Endothelial cell of umbilical vein (primary cell): ENCODE data around the gene SH3RF3. TPM values are rescaled to one million over a fixed set of nuclear protein-coding genes. Genes with fewer than 3 reads are reported as not detected.

ENCODE experiments used
- BruUV-seq: library from RNA; stranded (reverse); fragments of 400-500 nt; replicated peaks from 2 replicates; lab custom pipeline; 2021; lab: Mats Ljungman, UMichigan
- CTCF ChIA-PET: fragments of 300-600, 350-600 bp; sonication (Branson Sonifier 250); formaldehyde crosslinking; loops from one replicate; lab custom pipeline; 2021; ENCODE audit warnings: antibody characterized with exemption, inconsistent platforms; lab: Charles Lee
- POLR2A ChIA-PET: fragments of 300-600, 350-600 bp; sonication (Branson Sonifier 250); formaldehyde crosslinking; loops from one replicate; lab custom pipeline; 2021; ENCODE audit warnings: antibody characterized with exemption, inconsistent platforms; lab: Charles Lee
- DNase-seq: peaks from one replicate; pipeline ENCODE4 v3.0.0-alpha.2; 2011; ENCODE audit warnings: low read depth, low spot score
- FAIRE-seq: peaks from 2 replicates; lab custom pipeline; 2011; peaks lifted over from hg19 to GRCh38; lab: Jason Lieb, UNC
- H2AFZ ChIP-seq: 2 replicates; pipeline ENCODE4 v1.6.0; 2012; ENCODE audit warnings: low read depth, low read length, control low read depth, inconsistent platforms
- H3K27ac ChIP-seq: 2 replicates; pipeline ENCODE4 v1.5.1; 2011; ENCODE audit warnings: low read depth, mild to moderate bottlenecking, control low read depth, low read length, moderate library complexity; ENCODE audit not compliant: insufficient read depth
- H3K27me3 ChIP-seq, 2 experiments: 2 replicates each; pipeline versions ENCODE4 v1.6.0 to v1.6.1; 2011; ENCODE audit warnings: low read length in 2 of 2, mixed read lengths in 1 of 2; ENCODE audit not compliant: control insufficient read depth in 2 of 2, insufficient read depth in 2 of 2
- H3K36me3 ChIP-seq, 2 experiments: 2 replicates in 1 of 2; 3 replicates in 1 of 2; pipeline ENCODE4 v1.5.1; 2011; ENCODE audit warnings: low read length in 2 of 2, mild to moderate bottlenecking in 1 of 2, moderate library complexity in 1 of 2; ENCODE audit not compliant: control insufficient read depth in 2 of 2, insufficient read depth in 2 of 2; ENCODE audit errors: extremely low read depth in 1 of 2
- H3K4me1 ChIP-seq: 3 replicates; pipeline ENCODE4 v1.5.1; 2011; ENCODE audit warnings: mild to moderate bottlenecking, low read length; ENCODE audit not compliant: control insufficient read depth, insufficient read depth; ENCODE audit errors: extremely low read depth
- H3K4me2 ChIP-seq: 2 replicates; pipeline ENCODE4 v1.6.1; 2011; ENCODE audit warnings: low read length, control low read depth, mixed read lengths; ENCODE audit not compliant: insufficient read depth
- H3K4me3 ChIP-seq, 3 experiments: fragments of 200-600 bp in 1 of 3; sonication (generic), shearing (Covaris generic) in 1 of 3; replicated peaks in 1 of 3; 2 replicates each; pipeline ENCODE4 v1.5.1; 2011 to 2016; ENCODE audit warnings: control low read depth in 3 of 3, low read length in 3 of 3, mild to moderate bottlenecking in 2 of 3, inconsistent platforms in 1 of 3, low read depth in 1 of 3, moderate library complexity in 1 of 3; ENCODE audit not compliant: insufficient read depth in 1 of 3
- H3K79me2 ChIP-seq: 2 replicates; pipeline ENCODE4 v1.6.0; 2012; ENCODE audit warnings: low read length, inconsistent platforms; ENCODE audit not compliant: control insufficient read depth, insufficient read depth
- H3K9ac ChIP-seq: replicated peaks from 2 replicates; pipeline ENCODE3; 2011; ENCODE audit warnings: low read length, control low read depth; ENCODE audit not compliant: insufficient read depth; ENCODE audit errors: extremely low read depth
- H3K9me1 ChIP-seq: replicated peaks from 3 replicates; pipeline ENCODE4 v1.6.0; 2011; ENCODE audit warnings: mild to moderate bottlenecking, low read length; ENCODE audit not compliant: control insufficient read depth, insufficient read depth; ENCODE audit errors: extremely low read depth
- H3K9me3 ChIP-seq: replicated peaks from 2 replicates; pipeline ENCODE4 v1.5.1; 2012; ENCODE audit warnings: low read length, inconsistent platforms; ENCODE audit not compliant: control insufficient read depth, insufficient read depth
- H4K20me1 ChIP-seq: replicated peaks from 2 replicates; pipeline ENCODE3; 2011; ENCODE audit warnings: mild to moderate bottlenecking, low read length; ENCODE audit not compliant: control insufficient read depth, insufficient read depth; ENCODE audit errors: extremely low read depth
- CTCF ChIP-seq, 2 donors: IDR thresholded peaks; 1 replicate in 1 of 2; 2 replicates in 1 of 2; pipeline ENCODE4 v1.5.1; 2011; ENCODE audit warnings: low read length in 2 of 2, mild to moderate bottlenecking in 2 of 2, moderate library complexity in 2 of 2, control low read depth in 1 of 2, inconsistent platforms in 1 of 2, low read depth in 1 of 2; ENCODE audit not compliant: insufficient read depth in 1 of 2; ENCODE audit errors: extremely low read depth in 1 of 2
- EZH2 ChIP-seq: IDR thresholded peaks from 2 replicates; pipeline ENCODE4 v1.6.1; 2012; ENCODE audit warnings: borderline replicate concordance, low read depth, mild to moderate bottlenecking, moderate library complexity, low read length, inconsistent platforms; ENCODE audit not compliant: severe bottlenecking
- FOS ChIP-seq: IDR thresholded peaks from 2 replicates; pipeline ENCODE4 v1.6.1; 2011; ENCODE audit warnings: mild to moderate bottlenecking, low read length, moderate library complexity, borderline replicate concordance; ENCODE audit not compliant: insufficient read depth
- GATA2 ChIP-seq: IDR thresholded peaks from 2 replicates; pipeline ENCODE4 v1.7.0; 2011; ENCODE audit warnings: low read depth, mild to moderate bottlenecking, moderate library complexity, mixed read lengths, low read length; ENCODE audit not compliant: insufficient read length, insufficient read depth
- JUN ChIP-seq: IDR thresholded peaks from 2 replicates; pipeline ENCODE4 v1.6.1; 2011; ENCODE audit warnings: borderline replicate concordance, low read depth; ENCODE audit not compliant: insufficient read length, insufficient read depth
- MYC ChIP-seq: IDR thresholded peaks from one replicate; pipeline ENCODE4 v1.6.1; 2011; ENCODE audit warnings: mild to moderate bottlenecking, low read depth, low read length
- POLR2A ChIP-seq: IDR thresholded peaks from 2 replicates; pipeline ENCODE4 v1.6.1; 2012; ENCODE audit warnings: low read depth, mild to moderate bottlenecking, control low read depth, low read length
- POLR2AphosphoS5 ChIP-seq: IDR thresholded peaks from 2 replicates; pipeline ENCODE4 v1.6.1; 2012; ENCODE audit warnings: low read depth, mild to moderate bottlenecking, control low read depth, low read length, moderate library complexity; ENCODE audit not compliant: insufficient read depth
- dilution Hi-C: fragments of 300-500 bp; cut with MboI; formaldehyde crosslinking; loops from one replicate; pipeline ENCODE4 v1.15.0; 2019; ENCODE audit warnings: low sequenced_read_pairs; ENCODE audit not compliant: extremely low pct_ligation_motif_present
- intact Hi-C: fragments of 100-400 bp; cut with micrococcal nuclease; formaldehyde crosslinking; loops from one replicate; pipeline ENCODE4 v1.10.0; 2022
- polyA plus RNA-seq, 4 experiments: library from polyadenylated mRNA; depleted of rRNA in 3 of 4; stranded (reverse) in 3 of 4; unstranded in 1 of 4; fragments of >200 nt; gene quantifications; 2 replicates each; pipeline versions ENCODE4 v1.2.1 to v1.2.3, GENCODE V29; 2011 to 2012; ENCODE audit warnings: missing spikeins in 1 of 4
- total RNA-seq: library from RNA; stranded (reverse); gene quantifications from 2 replicates; pipeline ENCODE4 v1.2.3, GENCODE V29; 2021
- TF ChIP-seq, protein P1 (sequence below): IDR thresholded peaks from 2 replicates; pipeline ENCODE4 v1.6.1; 2011; ENCODE audit not compliant: insufficient read depth, insufficient read length

SH3RF3 gene
- total and polyA plus RNA-seq, 2 donors (not counting 3 experiments of a cell fraction or from before 2014, with no cell fraction given), result 3.8 to 14.7 TPM

GRCh38 chr2:109521233-109522062, 392.4 kb downstream of the SH3RF3 start:
- Histone ChIP-seq H3K9me1 (no peaks in the 10 kb centered on the region), H2AFZ (no peak overlapping the region), H3K4me3 (no peak overlapping the region), H3K79me2 (no peaks in the 10 kb centered on the region), H3K4me2 (no peak overlapping the region), H3K27ac (no peak overlapping the region), H3K9ac (no peak overlapping the region), H3K4me1 (no peaks in the 10 kb centered on the region), H3K9me3 (no peaks in the 10 kb centered on the region), H4K20me1 (no peaks in the 10 kb centered on the region), H3K27me3 (no peaks in the 10 kb centered on the region), H3K36me3 (no peaks in the 10 kb centered on the region)
- ChIA-PET CTCF (interaction anchor here (1.0 to 1.5 kb wide), 3 partner anchors 9 to 191 kb away, joined by 3 to 4 read pairs (median 3); no protein-coding TSS in a partner anchor), POLR2A (no interaction called here)
- intact Hi-C loops (no loop called here), dilution Hi-C loops (no loop called here)
- no TSS peak for BruUV-seq
- TF ChIP-seq EZH2, result no peak
- no peak for TF ChIP-seq MYC
- no peak for TF ChIP-seq CTCF (IDR thresholded peaks at IDR 0.05; ENCODE audit: extremely low read depth in 1 of 2, insufficient read depth in 1 of 2, low read depth in 1 of 2, low read length in 2 of 2)
- no peak for TF ChIP-seq POLR2A
- TF ChIP-seq POLR2AphosphoS5, result no peak
- TF ChIP-seq GATA2, result no peak
- no peak for TF ChIP-seq FOS
- TF ChIP-seq JUN, result no peak
- TF ChIP-seq, protein P1, sequence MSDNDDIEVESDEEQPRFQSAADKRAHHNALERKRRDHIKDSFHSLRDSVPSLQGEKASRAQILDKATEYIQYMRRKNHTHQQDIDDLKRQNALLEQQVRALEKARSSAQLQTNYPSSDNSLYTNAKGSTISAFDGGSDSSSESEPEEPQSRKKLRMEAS, result no peak
- DNase-seq, result no peak
- FAIRE-seq, result no peak
